ENCODE results near the gene RELN.

The RELN gene

GRCh38 chr7:103940382-103941268, 48.8 kb downstream of the RELN start:
- no peak overlapping the region for H3K4me3 ChIP-seq (ENCODE audit: low read depth, low read length)
- no peak for DNase-seq (ENCODE audit: low read depth, low spot score)
- TF ChIP-seq CTCF (IDR thresholded peaks at IDR 0.05; ENCODE audit: low read depth, low read length), result no peak
- in situ Hi-C loops (cut with HindIII; ENCODE audit: low sequenced_read_pairs), result no loop called here

GRCh38 chr7:103937680-103938079, 51.8 kb downstream of the RELN start:
- TF ChIP-seq CTCF (IDR thresholded peaks at IDR 0.05; ENCODE audit: low read depth, low read length), result no peak
- in situ Hi-C loops (cut with HindIII; ENCODE audit: low sequenced_read_pairs), result no loop called here
- H3K4me3 ChIP-seq (ENCODE audit: low read depth, low read length), result no peak overlapping the region
- DNase-seq (ENCODE audit: low read depth, low spot score), result no peak

GRCh38 chr7:103936558-103936957, 52.9 kb downstream of the RELN start:
- H3K4me3 ChIP-seq (ENCODE audit: low read depth, low read length), result no peak overlapping the region
- no peak for TF ChIP-seq CTCF (IDR thresholded peaks at IDR 0.05; ENCODE audit: low read depth, low read length)
- DNase-seq (ENCODE audit: low read depth, low spot score), result no peak
- in situ Hi-C loops (cut with HindIII; ENCODE audit: low sequenced_read_pairs), result no loop called here

- DNase-seq (ENCODE audit: low read depth, low spot score), result no peak
- H3K4me3 ChIP-seq (ENCODE audit: low read depth, low read length), result no peak overlapping the region
- in situ Hi-C loops (cut with HindIII; ENCODE audit: low sequenced_read_pairs), result no loop called here
- no peak for TF ChIP-seq CTCF (IDR thresholded peaks at IDR 0.05; ENCODE audit: low read depth, low read length)
Observed at GRCh38 chr7:103934508-103934907, 55.0 kb downstream of the RELN start.

- H3K4me3 ChIP-seq (ENCODE audit: low read depth, low read length), result no peak overlapping the region
- in situ Hi-C loops (cut with HindIII; ENCODE audit: low sequenced_read_pairs), result no loop called here
- no peak for DNase-seq (ENCODE audit: low read depth, low spot score)
- no peak for TF ChIP-seq CTCF (IDR thresholded peaks at IDR 0.05; ENCODE audit: low read depth, low read length)
Observed at GRCh38 chr7:103932389-103932788, 57.1 kb downstream of the RELN start.

- H3K4me3 ChIP-seq (ENCODE audit: low read depth, low read length), result no peak overlapping the region
- TF ChIP-seq CTCF (IDR thresholded peaks at IDR 0.05; ENCODE audit: low read depth, low read length), result no peak
- DNase-seq (ENCODE audit: low read depth, low spot score), result no peak
- in situ Hi-C loops (cut with HindIII; ENCODE audit: low sequenced_read_pairs), result no loop called here
Observed at GRCh38 chr7:103929901-103930311, 59.6 kb downstream of the RELN start.

All from astrocyte of the spinal cord (primary cell).